MM.1S (cell line): ENCODE results near the gene EXOC3L1.

ENCODE experiments used
- DNase-seq: peaks from one replicate; pipeline ENCODE4 v3.0.0-alpha.2; 2015
- H2AFZ ChIP-seq: fragments of 300-600 bp; sonication (generic); 2 replicates; pipeline ENCODE4 v1.6.0; 2016; ENCODE audit warnings: antibody characterized with exemption, low read length
- H3F3A ChIP-seq: fragments of 300-600 bp; sonication (generic); 2 replicates; pipeline ENCODE4 v1.6.1; 2016; ENCODE audit warnings: mild to moderate bottlenecking, antibody characterized with exemption, low read length, moderate library complexity, mixed read lengths; ENCODE audit not compliant: insufficient read depth
- H3K27ac ChIP-seq: fragments of 300-600 bp; sonication (generic); 2 replicates; pipeline ENCODE4 v1.5.1; 2016; ENCODE audit warnings: mild to moderate bottlenecking, low read length
- H3K27me3 ChIP-seq: fragments of 300-600 bp; sonication (generic); replicated peaks from 2 replicates; pipeline ENCODE4 v1.6.0; 2016; ENCODE audit warnings: low read length; ENCODE audit not compliant: insufficient read depth
- H3K36me3 ChIP-seq: fragments of 300-600 bp; sonication (generic); replicated peaks from 2 replicates; pipeline ENCODE4 v1.6.1; 2016; ENCODE audit warnings: mild to moderate bottlenecking, low read length, mixed read lengths; ENCODE audit not compliant: insufficient read depth
- H3K4me1 ChIP-seq: fragments of 300-600 bp; sonication (generic); 2 replicates; pipeline ENCODE4 v1.6.1; 2016; ENCODE audit warnings: low read length, mixed read lengths
- H3K4me2 ChIP-seq: fragments of 300-600 bp; sonication (generic); 2 replicates; pipeline ENCODE4 v1.6.0; 2016; ENCODE audit warnings: low read depth, low read length
- H3K4me3 ChIP-seq: fragments of 300-600 bp; sonication (generic); 2 replicates; pipeline ENCODE4 v1.5.1; 2016; ENCODE audit warnings: low read length, mixed read lengths
- H3K79me2 ChIP-seq: fragments of 300-600 bp; sonication (generic); 2 replicates; pipeline ENCODE4 v1.6.1; 2016; ENCODE audit warnings: mixed run types, low read length, mixed read lengths
- H3K9ac ChIP-seq: fragments of 300-600 bp; sonication (generic); 2 replicates; pipeline ENCODE4 v1.6.1; 2016; ENCODE audit warnings: low read length, mixed read lengths
- H3K9me2 ChIP-seq: fragments of 300-600 bp; sonication (generic); replicated peaks from 2 replicates; pipeline ENCODE4 v1.6.1; 2016; ENCODE audit warnings: mild to moderate bottlenecking, low read length, mixed read lengths; ENCODE audit not compliant: insufficient read depth
- H3K9me3 ChIP-seq: fragments of 300-600 bp; sonication (generic); replicated peaks from 2 replicates; pipeline ENCODE4 v1.6.1; 2016; ENCODE audit warnings: mild to moderate bottlenecking, low read length, mixed read lengths; ENCODE audit not compliant: insufficient read depth
- H4K20me1 ChIP-seq: fragments of 300-600 bp; sonication (generic); 2 replicates; pipeline ENCODE4 v1.6.1; 2016; ENCODE audit warnings: mild to moderate bottlenecking, low read length, moderate library complexity, mixed read lengths; ENCODE audit not compliant: insufficient read depth
- CTCF ChIP-seq: fragments of 300-600 bp; sonication (generic); IDR thresholded peaks from 2 replicates; pipeline ENCODE4 v1.5.1; 2016; ENCODE audit warnings: antibody characterized with exemption, low read length, mixed read lengths
- EZH2 ChIP-seq: fragments of 300-600 bp; sonication (generic); optimal IDR thresholded peaks from 2 replicates; pipeline ENCODE3; 2017; ENCODE audit warnings: low read depth, mild to moderate bottlenecking, antibody characterized with exemption, low read length, mixed read lengths
- EZH2phosphoT487 ChIP-seq: fragments of 300-600 bp; sonication (generic); IDR thresholded peaks from 2 replicates; pipeline ENCODE4 v1.6.1; 2018; ENCODE audit warnings: antibody characterized with exemption, low read length

Gene EXOC3L1

GRCh38 chr16:67155295-67156142, 34.4 kb downstream of the EXOC3L1 start:
- Histone ChIP-seq H3K9ac (no peak overlapping the region; the same call in 1 of the 2 replicates), H3F3A (peaks cover 32% of the 10 kb centered on the region), H3K36me3 (no peaks in the 10 kb centered on the region), H3K4me1 (peaks cover 18% of the 10 kb centered on the region), H3K4me3 (peak overlapping the region; percentile 35), H3K79me2 (peaks cover 17% of the 10 kb centered on the region), H3K4me2 (peak overlapping the region; percentile 95), H3K27me3 (no peaks in the 10 kb centered on the region), H3K9me3 (no peaks in the 10 kb centered on the region), H3K9me2 (no peaks in the 10 kb centered on the region), H2AFZ (no peak overlapping the region), H3K27ac (no peak overlapping the region), H4K20me1 (no peaks in the 10 kb centered on the region)
- TF ChIP-seq CTCF (peak; percentile 92), EZH2phosphoT487 (no peak)
- peak; percentile 77 for DNase-seq

- no peaks in the 10 kb centered on the region for H3K27me3 ChIP-seq
- H3K79me2 ChIP-seq, result peaks cover 17% of the 10 kb centered on the region
- H3F3A ChIP-seq, result peaks cover 29% of the 10 kb centered on the region
- H3K4me3 ChIP-seq, result peak overlapping the region; percentile 35
- no peaks in the 10 kb centered on the region for H3K9me3 ChIP-seq
- H4K20me1 ChIP-seq, result no peaks in the 10 kb centered on the region
- H3K27ac ChIP-seq, result no peak overlapping the region
- DNase-seq, result no peak
- peak overlapping the region; percentile 95 for H3K4me2 ChIP-seq
- H2AFZ ChIP-seq, result no peak overlapping the region
- H3K9me2 ChIP-seq, result no peaks in the 10 kb centered on the region
- H3K9ac ChIP-seq, result no peak overlapping the region; the same call in 1 of the 2 replicates
- no peaks in the 10 kb centered on the region for H3K36me3 ChIP-seq
- TF ChIP-seq EZH2, result no peak
- no peak for TF ChIP-seq CTCF
- TF ChIP-seq EZH2phosphoT487, result no peak
- H3K4me1 ChIP-seq, result peaks cover 18% of the 10 kb centered on the region
These were observed 35.2 kb downstream of the EXOC3L1 start for GRCh38 chr16:67154578-67155294.

- peak overlapping the region; percentile 91 for H3K4me2 ChIP-seq
These were observed 38.4 kb downstream of the EXOC3L1 start for GRCh38 chr16:67151431-67152097.

More at GRCh38 chr16:67151431-67152097, 38.4 kb downstream of the EXOC3L1 start:
- Histone ChIP-seq H3K27ac (no peak overlapping the region), H3K36me3 (no peaks in the 10 kb centered on the region), H3K79me2 (0 out of 2 replicates have a peak, but pooled peaks cover 6% of the 10 kb centered on the region), H3K9ac (peak overlapping the region; percentile 63; the same call in 1 of the 2 replicates), H3K9me3 (no peaks in the 10 kb centered on the region), H3K27me3 (no peaks in the 10 kb centered on the region), H2AFZ (peak overlapping the region; percentile 85; the same call in 1 of the 2 replicates), H3F3A (peaks cover 13% of the 10 kb centered on the region; the same call in 1 of the 2 replicates), H3K4me1 (peaks cover 5% of the 10 kb centered on the region), H3K4me3 (peak overlapping the region; percentile 77), H3K9me2 (no peaks in the 10 kb centered on the region), H4K20me1 (no peaks in the 10 kb centered on the region)
- TF ChIP-seq EZH2 (no peak), EZH2phosphoT487 (no peak), CTCF (no peak)
- DNase-seq, result no peak
